Ovary (tissue), 9 donors: ENCODE measurements around the gene FCRL3. TPM values are rescaled to one million over a fixed set of nuclear protein-coding genes. Genes with fewer than 3 reads are reported as not detected.

Experiments used
- DNase-seq, 5 donors: peaks; one replicate each; pipeline ENCODE4 v3.0.0-alpha.2; 2019 to 2020
- H3K27ac ChIP-seq, 2 donors: fragments of 200-600 bp; one replicate each; pipeline versions ENCODE4 v1.5.1 to v1.8.0; 2019 to 2022
- H3K27me3 ChIP-seq: fragments of 200-600 bp; one replicate; pipeline ENCODE4 v1.8.0; 2022
- H3K36me3 ChIP-seq: fragments of 200-600 bp; sonication (generic); one replicate; pipeline ENCODE4 v1.5.1; 2019
- H3K4me1 ChIP-seq: one replicate; pipeline ENCODE4 v1.8.1; 2013; ENCODE audit warnings: mild to moderate bottlenecking, moderate library complexity; ENCODE audit not compliant: insufficient read depth
- H3K4me3 ChIP-seq: fragments of 200-600 bp; sonication (generic); one replicate; pipeline ENCODE4 v1.5.1; 2017
- H3K9me3 ChIP-seq, 2 donors: fragments of 200-600 bp in 1 of 2; sonication (generic) in 1 of 2; one replicate each; pipeline versions ENCODE4 v1.5.1 to v1.8.1; 2013 to 2019; ENCODE audit warnings: mild to moderate bottlenecking in 1 of 2, moderate library complexity in 1 of 2
- CTCF ChIP-seq, 3 donors: fragments of 450-650 bp in 2 of 3; fragments of 200-600 bp in 1 of 3; IDR thresholded peaks; one replicate each; pipeline versions ENCODE4 v1.5.1 to v1.8.0; 2016 to 2022; ENCODE audit warnings: antibody characterized with exemption in 3 of 3, mild to moderate bottlenecking in 1 of 3
- EP300 ChIP-seq: sonication (generic); formaldehyde crosslinking; IDR thresholded peaks from one replicate; pipeline ENCODE4 v1.6.1; 2017; ENCODE audit warnings: antibody characterized with exemption
- POLR2A ChIP-seq: fragments of 450-650 bp; IDR thresholded peaks from one replicate; pipeline ENCODE4 v1.6.1; 2017; ENCODE audit warnings: antibody characterized with exemption, mild to moderate bottlenecking, moderate library complexity
- WGBS, 3 donors: extraction: QIAGEN DNeasy Blood & Tissue Kit in 1 of 3; methylation state at CpG; one replicate each; pipeline versions ENCODE4 v1.1.5 to v1.1.7; 2013 to 2017; 5-methylcytosine and 5-hydroxymethylcytosine counted together
- intact Hi-C, 4 donors: fragments of 100-400 bp; cut with DNase I; formaldehyde crosslinking; loops; one replicate each; pipeline versions ENCODE4 v1.11.0 to v1.15.1; 2022 to 2023
- polyA plus RNA-seq, 2 donors: library from polyadenylated mRNA; stranded (reverse); fragments of 200-250 nt in 1 of 2; fragments of 350-450 nt in 1 of 2; fragmentation: Illumina TruSeq in 1 of 2; extraction: RNeasy Lipid Tissue Mini Kit (QIAGEN cat#74804) in 1 of 2; gene quantifications; one replicate each; pipeline ENCODE4 v1.2.3, GENCODE V29; 2013 to 2014
- total RNA-seq, 7 donors: library from RNA; depleted of rRNA in 2 of 7; stranded (reverse); fragments of >200 nt in 2 of 7; fragmentation: NEBNext Ultra II Directional in 3 of 7; extraction: Animal tissue kit (Norgen Biotek cat#: 25700) in 3 of 7; gene quantifications; one replicate each; pipeline versions ENCODE4 v1.1.0 to v1.2.4, GENCODE V29; 2016 to 2023
- donor health status: DM: no; HTN: no; CAD: no; lungs with moderate emphysema.
- donor health status: DM: no; HTN: no; CAD: no.
- donor health status: Bipolar disorder and iron deficiency.
- donor health status: DM: yes; HTN: yes; CAD: no.
- donor health status: DM: no; HTN: no; CAD: no.
- donor health status: DM: yes; HTN: yes; CAD: no.

FCRL3 gene
- total and polyA plus RNA-seq, 9 donors: 0.06 to 0.36 (median 0.11) TPM; not detected in 4

- H3K27me3 ChIP-seq: no peaks in the 10 kb centered on the region
- 34 to 78% (median 57%) methylated on average over 3 of the region's 3 CpGs for WGBS, 3 donors
- no peaks in the 10 kb centered on the region for H3K9me3 ChIP-seq
- no peak overlapping the region for H3K4me3 ChIP-seq
- no peaks in the 10 kb centered on the region for H3K36me3 ChIP-seq
- no peaks in the 10 kb centered on the region for H3K4me1 ChIP-seq
- intact Hi-C loops: no loop called here
- H3K27ac ChIP-seq: no peak overlapping the region
- TF ChIP-seq CTCF (IDR thresholded peaks at IDR 0.05) (no peak), EP300 (no peak), POLR2A (no peak)
- no peak for DNase-seq
Measured at GRCh38 chr1:157653494-157653873, 47.1 kb downstream of the FCRL3 start.

- no peak for TF ChIP-seq CTCF (IDR thresholded peaks at IDR 0.05)
- TF ChIP-seq EP300: no peak
- no peak for TF ChIP-seq POLR2A
- intact Hi-C loops: no loop called here
Measured at GRCh38 chr1:157652859-157653493, 47.6 kb downstream of the FCRL3 start.

GRCh38 chr1:157648317-157648716, 52.3 kb downstream of the FCRL3 start:
- 80 to 92% (median 88%) methylated on average over 3 of the region's 3 CpGs for WGBS, 3 donors
- intact Hi-C loops: no loop called here
- Histone ChIP-seq H3K27me3 (no peaks in the 10 kb centered on the region), H3K4me3 (no peak overlapping the region), H3K4me1 (no peaks in the 10 kb centered on the region), H3K27ac (no peak overlapping the region), H3K36me3 (no peaks in the 10 kb centered on the region), H3K9me3 (no peaks in the 10 kb centered on the region)
- TF ChIP-seq POLR2A (no peak), EP300 (no peak), CTCF (IDR thresholded peaks at IDR 0.05) (no peak)
- DNase-seq: no peak

More at GRCh38 chr1:157652859-157653493, 47.6 kb downstream of the FCRL3 start:
- Histone ChIP-seq H3K36me3 (no peaks in the 10 kb centered on the region), H3K27me3 (no peaks in the 10 kb centered on the region), H3K4me3 (no peak overlapping the region), H3K9me3 (no peaks in the 10 kb centered on the region), H3K27ac (no peak overlapping the region), H3K4me1 (no peaks in the 10 kb centered on the region)
- WGBS, 3 donors: 83 to 86% (median 84%) methylated on average over 5 of the region's 5 CpGs
- no peak for DNase-seq

- no peak for DNase-seq
- intact Hi-C loops: no loop called here
- Histone ChIP-seq H3K4me3 (no peak overlapping the region), H3K27ac (no peak overlapping the region), H3K9me3 (no peaks in the 10 kb centered on the region), H3K36me3 (no peaks in the 10 kb centered on the region), H3K4me1 (no peaks in the 10 kb centered on the region), H3K27me3 (no peaks in the 10 kb centered on the region)
- no peak for TF ChIP-seq CTCF (IDR thresholded peaks at IDR 0.05)
- no peak for TF ChIP-seq EP300
- no peak for TF ChIP-seq POLR2A
Measured at GRCh38 chr1:157646144-157646543, 54.4 kb downstream of the FCRL3 start.
